C4-2B (cell line): ENCODE results near the gene ACTR3.

ENCODE experiments used
- ZFX ChIP-seq: fragments of 450-650 bp; IDR thresholded peaks from 2 replicates; pipeline ENCODE4 v1.6.1; 2017
- TF ChIP-seq, protein P1 (sequence below): fragments of 450-650 bp; conservative IDR thresholded peaks from 2 replicates; pipeline ENCODE4 v1.5.1; 2017; ENCODE audit warnings: mild to moderate bottlenecking

GRCh38 chr2:113910967-113911678, 21.2 kb downstream of the ACTR3 start:
- TF ChIP-seq, protein P1, sequence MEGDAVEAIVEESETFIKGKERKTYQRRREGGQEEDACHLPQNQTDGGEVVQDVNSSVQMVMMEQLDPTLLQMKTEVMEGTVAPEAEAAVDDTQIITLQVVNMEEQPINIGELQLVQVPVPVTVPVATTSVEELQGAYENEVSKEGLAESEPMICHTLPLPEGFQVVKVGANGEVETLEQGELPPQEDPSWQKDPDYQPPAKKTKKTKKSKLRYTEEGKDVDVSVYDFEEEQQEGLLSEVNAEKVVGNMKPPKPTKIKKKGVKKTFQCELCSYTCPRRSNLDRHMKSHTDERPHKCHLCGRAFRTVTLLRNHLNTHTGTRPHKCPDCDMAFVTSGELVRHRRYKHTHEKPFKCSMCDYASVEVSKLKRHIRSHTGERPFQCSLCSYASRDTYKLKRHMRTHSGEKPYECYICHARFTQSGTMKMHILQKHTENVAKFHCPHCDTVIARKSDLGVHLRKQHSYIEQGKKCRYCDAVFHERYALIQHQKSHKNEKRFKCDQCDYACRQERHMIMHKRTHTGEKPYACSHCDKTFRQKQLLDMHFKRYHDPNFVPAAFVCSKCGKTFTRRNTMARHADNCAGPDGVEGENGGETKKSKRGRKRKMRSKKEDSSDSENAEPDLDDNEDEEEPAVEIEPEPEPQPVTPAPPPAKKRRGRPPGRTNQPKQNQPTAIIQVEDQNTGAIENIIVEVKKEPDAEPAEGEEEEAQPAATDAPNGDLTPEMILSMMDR = no peak
- no peak for TF ChIP-seq ZFX
